GDM1 (cell line): ENCODE data around the gene CNST.
"Not testable (repeated sequence)": the region's sequence is repeated elsewhere in the genome, so short reads cannot be mapped to it uniquely, and the experiment has no call there.

Experiments
- DNase-seq: peaks from one replicate; lab custom pipeline; 2025; lab: John Stamatoyannopoulos, UW

CNST gene

DNA sequence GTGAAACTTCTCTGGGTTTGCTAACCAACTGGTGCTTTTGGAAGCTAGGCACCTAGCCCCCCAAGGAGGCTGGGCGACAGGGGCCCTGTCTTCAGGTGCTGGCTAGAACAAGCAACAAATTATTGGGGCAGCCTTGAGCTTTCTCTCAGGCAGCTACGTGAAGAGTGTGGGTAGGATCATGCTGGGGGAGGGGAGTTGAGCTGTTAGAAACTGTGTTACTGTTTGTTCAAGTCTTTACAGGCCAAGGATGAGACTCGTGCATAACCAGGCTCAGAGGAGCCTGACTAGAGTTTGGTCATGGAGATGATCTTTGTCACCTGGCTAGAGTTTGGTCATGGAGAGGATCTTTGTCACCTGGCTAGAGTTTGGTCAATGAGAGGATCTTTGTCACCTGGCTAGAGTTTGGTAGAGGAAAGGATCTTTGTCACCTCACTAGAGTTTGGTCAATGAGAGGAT lies 145.3 kb downstream of the CNST start:
- no peak for DNase-seq

DNA sequence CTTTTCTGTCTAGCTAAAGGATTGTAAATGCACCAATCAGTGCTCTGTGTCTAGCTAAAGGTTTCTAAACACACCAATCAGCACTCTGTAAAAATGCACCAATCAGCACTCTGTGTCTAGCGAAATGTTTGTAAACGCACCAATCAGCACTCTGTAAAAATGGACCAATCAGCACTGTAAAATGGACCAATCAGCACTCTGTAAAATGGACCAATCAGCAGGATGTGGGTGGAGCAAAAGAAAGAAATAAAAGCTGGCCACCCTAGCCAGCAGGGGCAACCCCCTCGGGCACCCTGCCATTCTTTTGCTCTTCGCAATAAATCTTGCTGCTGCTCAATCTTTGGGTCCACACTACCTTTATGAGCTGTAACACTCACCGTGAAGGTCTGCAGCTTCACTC lies 146.2 kb downstream of the CNST start:
- not testable (repeated sequence) for DNase-seq
